Heart right ventricle (tissue), 16 donors: ENCODE measurements around the gene ZIC1. TPM values are rescaled to one million over a fixed set of nuclear protein-coding genes. Genes with fewer than 3 reads are reported as not detected.

Experiments
- ATAC-seq, 8 donors: fragments of 200-7000 bp; cut with Tn5 transposase; one replicate each; pipeline ENCODE4 v1.9.1; 2020; ENCODE audit warnings: mild to moderate bottlenecking in 8 of 8, moderate library complexity in 8 of 8, moderate number of reproducible peaks in 1 of 8
- DNase-seq, 2 donors: peaks; one replicate each; pipeline ENCODE4 v3.0.0-alpha.2; 2020
- H3K27ac ChIP-seq, 10 donors: fragments of 200-600 bp; sonication (generic) in 2 of 10; one replicate each; pipeline versions ENCODE4 v1.5.0 to v1.8.0; 2020 to 2022; ENCODE audit warnings: mild to moderate bottlenecking in 3 of 10
- H3K27me3 ChIP-seq, 7 donors: fragments of 200-600 bp; one replicate each; pipeline ENCODE4 v1.8.0; 2021 to 2022; ENCODE audit warnings: mild to moderate bottlenecking in 2 of 7
- H3K36me3 ChIP-seq, 9 donors: fragments of 200-600 bp; sonication (generic) in 1 of 9; one replicate each; pipeline versions ENCODE4 v1.5.0 to v1.8.0; 2020 to 2022; ENCODE audit warnings: mild to moderate bottlenecking in 2 of 9
- H3K4me1 ChIP-seq, 9 donors: fragments of 200-600 bp; sonication (generic) in 1 of 9; one replicate each; pipeline versions ENCODE4 v1.5.0 to v1.8.0; 2020 to 2022; ENCODE audit warnings: mild to moderate bottlenecking in 4 of 9
- H3K4me3 ChIP-seq, 10 donors: fragments of 200-600 bp; sonication (generic) in 2 of 10; one replicate each; pipeline versions ENCODE4 v1.5.0 to v1.8.0; 2020 to 2022; ENCODE audit warnings: mild to moderate bottlenecking in 7 of 10, moderate library complexity in 2 of 10
- H3K9me3 ChIP-seq, 11 donors: fragments of 200-600 bp in 10 of 11; sonication (generic) in 2 of 11; one replicate each; pipeline versions ENCODE4 v1.5.0 to v1.8.0; 2013 to 2022; ENCODE audit warnings: mild to moderate bottlenecking in 2 of 11, control low read depth in 1 of 11, moderate library complexity in 1 of 11
- CTCF ChIP-seq, 9 donors: fragments of 200-600 bp; sonication (generic) in 2 of 9; IDR thresholded peaks; one replicate each; pipeline versions ENCODE4 v1.5.0 to v1.8.0; 2021 to 2022; ENCODE audit warnings: antibody characterized with exemption in 9 of 9, mild to moderate bottlenecking in 5 of 9, moderate library complexity in 1 of 9
- WGBS, 2 donors: extraction: QIAGEN DNeasy Blood & Tissue Kit; methylation state at CpG; one replicate each; pipeline ENCODE4 v1.1.7; 2013; ENCODE audit warnings: inconsistent platforms in 1 of 2; 5-methylcytosine and 5-hydroxymethylcytosine counted together
- intact Hi-C, 10 donors: fragments of 100-400 bp; cut with DNase I; formaldehyde crosslinking; loops; one replicate each; pipeline versions ENCODE4 v1.11.1 to v1.14.2; 2022
- polyA plus RNA-seq, 2 donors: library from polyadenylated mRNA; stranded (reverse); fragments of 200-250 nt; gene quantifications; one replicate each; pipeline ENCODE4 v1.2.3, GENCODE V29; 2013
- total RNA-seq, 10 donors: library from RNA; stranded (reverse); fragmentation: NEBNext Ultra II Directional in 3 of 10; extraction: Animal tissue kit (Norgen Biotek cat#: 25700) in 3 of 10; gene quantifications; one replicate each; pipeline versions ENCODE4 v1.2.1 to v1.2.4, GENCODE V29; 2021 to 2023
- donor health status: Arrhythmogenic right ventricular cardiomyopathy.
- donor health status: ischemic (EF 13 %, LVEDD 7.1; RV severe dilation, severe dysfunction).
- donor health status: healthy with polysubstance abuse.
- donor health status: DM: no; HTN: yes; CAD: no.
- donor health status: DM: no; HTN: no; CAD: no.
- donor health status: ischemic (EF 25% LVEDD 6.9; RV normal size, moderate dysfunction).
- donor health status: ischemic (EF 25% LVEDD 5.7; RV mildly dilated, moderate dysfunction).
- donor health status: healthy.
- donor health status: DM: yes; HTN: yes; CAD: no.
- donor health status: Ischemic cardiomyopathy.
- donor health status: ischemic (EF 35%, LVEDD 5.7; RV mildly dilated, moderate dysfunction).
- donor health status: nonischemic (EF 11% LVEDD 7.7; RV severe dilation, severe dysfunction).
- donor health status: DM: yes; HTN: yes; CAD: no.
- donor health status: PGD.
- donor health status: ischemic (EF 29% LVEDD 5.4; RV normal size, mild dysfunction).
- donor health status: nonischemic (EF 23%, LVEDD 6.1; RV moderate dilation, normal function).

Gene ZIC1
- total and polyA plus RNA-seq, 12 donors = not detected

- Histone ChIP-seq H3K36me3 (no peaks in the 10 kb centered on the region), H3K27me3 (peaks cover 47 to 100% (median 100%) of the 10 kb centered on the region in 7 donors), H3K4me3 (peak overlapping the region in 8 of 10 donors; percentile 22 to 58 (median 30)), H3K4me1 (peaks cover 2 to 44% (median 26%) of the 10 kb centered on the region in 9 donors), H3K27ac (no peak overlapping the region), H3K9me3 (no peaks in the 10 kb centered on the region)
- DNase-seq (no peak), ATAC-seq (peak in 6 of 8 donors; percentile 42 to 60 (median 55))
- WGBS, 2 donors = 1 to 2% methylated on average over 51 of the region's 51 CpGs
- intact Hi-C loops = no loop called here
- TF ChIP-seq CTCF (IDR thresholded peaks at IDR 0.05) = peak in 2 of 9 donors; percentile 17 to 22
Measured at GRCh38 chr3:147391781-147392624, 17.2 kb upstream of the ZIC1 start.

- 5 to 6% methylated on average over 15 of the region's 15 CpGs for WGBS, 2 donors
- no peak for ATAC-seq
- H3K4me1 ChIP-seq = peaks cover 2 to 49% (median 26%) of the 10 kb centered on the region in 9 donors
- H3K4me3 ChIP-seq = peak overlapping the region in 8 of 10 donors; percentile 22 to 58 (median 30)
- H3K27me3 ChIP-seq = peaks cover 50 to 100% (median 100%) of the 10 kb centered on the region in 7 donors
- TF ChIP-seq CTCF (IDR thresholded peaks at IDR 0.05) = no peak
- no peak for DNase-seq
- no peaks in the 10 kb centered on the region for H3K36me3 ChIP-seq
- intact Hi-C loops = no loop called here
- no peak overlapping the region for H3K27ac ChIP-seq
- no peaks in the 10 kb centered on the region for H3K9me3 ChIP-seq
Measured at GRCh38 chr3:147392625-147392946, 16.6 kb upstream of the ZIC1 start.

- no peak overlapping the region for H3K27ac ChIP-seq
- H3K4me1 ChIP-seq = peaks cover 2 to 54% (median 27%) of the 10 kb centered on the region in 9 donors
- TF ChIP-seq CTCF (IDR thresholded peaks at IDR 0.05) = no peak
- no peaks in the 10 kb centered on the region for H3K36me3 ChIP-seq
- H3K27me3 ChIP-seq = peaks cover 54 to 100% (median 100%) of the 10 kb centered on the region in 7 donors
- 2 to 4% methylated on average over 54 of the region's 54 CpGs for WGBS, 2 donors
- peak overlapping the region; percentile 4 to 58 (median 42) for H3K4me3 ChIP-seq
- no peak for DNase-seq
- H3K9me3 ChIP-seq = no peaks in the 10 kb centered on the region
- peak in 3 of 8 donors; percentile 23 to 42 (median 39) for ATAC-seq
- intact Hi-C loops = no loop called here
Measured at GRCh38 chr3:147393261-147393942, 15.8 kb upstream of the ZIC1 start.

GRCh38 chr3:147393943-147394883, 15.0 kb upstream of the ZIC1 start:
- Histone ChIP-seq H3K4me1 (peaks cover 2 to 54% (median 27%) of the 10 kb centered on the region in 9 donors), H3K4me3 (peak overlapping the region; percentile 4 to 58 (median 42)), H3K27me3 (peaks cover 54 to 100% (median 100%) of the 10 kb centered on the region in 7 donors), H3K36me3 (no peaks in the 10 kb centered on the region), H3K27ac (no peak overlapping the region), H3K9me3 (no peaks in the 10 kb centered on the region)
- intact Hi-C loops = no loop called here
- ATAC-seq (no peak), DNase-seq (no peak)
- WGBS, 2 donors = 7 to 9% methylated on average over 31 of the region's 31 CpGs
- no peak for TF ChIP-seq CTCF (IDR thresholded peaks at IDR 0.05)
